Mesenchymal stem cell (in vitro differentiated cells and primary cell): ENCODE measurements around the gene MDM2.

Source experiments
- DNase-seq: peaks from one replicate; pipeline ENCODE4 v3.0.0-alpha.2; 2013
- H2AFZ ChIP-seq: one replicate; pipeline ENCODE4 v1.6.1; 2013; ENCODE audit warnings: low read depth, mild to moderate bottlenecking, control low read depth, inconsistent platforms, low read length, moderate library complexity
- H2AK5ac ChIP-seq: 2 replicates; pipeline ENCODE4 v1.6.1; 2013; ENCODE audit warnings: low read length, moderate library complexity, mild to moderate bottlenecking, inconsistent platforms; ENCODE audit not compliant: severe bottlenecking
- H2BK120ac ChIP-seq: one replicate; pipeline ENCODE4 v1.6.1; 2013; ENCODE audit warnings: low read depth, mild to moderate bottlenecking, inconsistent platforms, low read length, moderate library complexity
- H2BK12ac ChIP-seq, 2 experiments: one replicate each; pipeline ENCODE4 v1.6.1; 2013; ENCODE audit warnings: inconsistent platforms in 2 of 2, low read length in 2 of 2, mild to moderate bottlenecking in 2 of 2, moderate library complexity in 2 of 2, control low read depth in 1 of 2
- H2BK15ac ChIP-seq: one replicate; pipeline ENCODE4 v1.6.1; 2013; ENCODE audit warnings: mild to moderate bottlenecking, low read depth, inconsistent platforms; ENCODE audit not compliant: poor library complexity, severe bottlenecking
- H2BK5ac ChIP-seq: 2 replicates; pipeline ENCODE4 v1.6.1; 2013; ENCODE audit warnings: low read depth, mild to moderate bottlenecking, low read length, control low read depth, inconsistent platforms; ENCODE audit not compliant: poor library complexity, severe bottlenecking
- H3K14ac ChIP-seq, 2 experiments: one replicate each; pipeline ENCODE4 v1.6.1; 2013; ENCODE audit warnings: inconsistent platforms in 2 of 2, low read length in 2 of 2, control low read depth in 1 of 2, mild to moderate bottlenecking in 1 of 2, moderate library complexity in 1 of 2
- H3K18ac ChIP-seq, 2 experiments: one replicate each; pipeline ENCODE4 v1.6.1; 2013; ENCODE audit warnings: inconsistent platforms in 2 of 2, low read length in 2 of 2, control low read depth in 1 of 2, low read depth in 1 of 2, mild to moderate bottlenecking in 1 of 2
- H3K23ac ChIP-seq, 2 experiments: one replicate each; pipeline ENCODE4 v1.6.1; 2013; ENCODE audit warnings: inconsistent platforms in 2 of 2, low read length in 2 of 2, mild to moderate bottlenecking in 2 of 2, moderate library complexity in 2 of 2, control low read depth in 1 of 2
- H3K27ac ChIP-seq: 2 replicates; pipeline ENCODE4 v1.5.1; 2013; ENCODE audit warnings: mild to moderate bottlenecking, moderate library complexity, low read length, control low read depth, inconsistent platforms; ENCODE audit not compliant: poor library complexity, severe bottlenecking
- H3K27me3 ChIP-seq, 2 experiments: 2 replicates each; pipeline versions ENCODE4 v1.6.1 to v1.7.0; 2013; ENCODE audit warnings: low read length in 2 of 2, mild to moderate bottlenecking in 2 of 2, moderate library complexity in 2 of 2, control low read depth in 1 of 2, inconsistent platforms in 1 of 2; ENCODE audit not compliant: control insufficient read depth in 1 of 2, insufficient read depth in 1 of 2
- H3K36me3 ChIP-seq, 2 experiments: 2 replicates each; pipeline versions ENCODE4 v1.6.1 to v1.7.0; 2013; ENCODE audit warnings: low read length in 2 of 2, control low read depth in 1 of 2, inconsistent platforms in 1 of 2, low read depth in 1 of 2, mild to moderate bottlenecking in 1 of 2; ENCODE audit not compliant: insufficient read depth in 2 of 2, control insufficient read depth in 1 of 2
- H3K4ac ChIP-seq, 2 experiments: one replicate each; pipeline ENCODE4 v1.6.1; 2013; ENCODE audit warnings: inconsistent platforms in 2 of 2, low read length in 2 of 2, mild to moderate bottlenecking in 2 of 2, moderate library complexity in 2 of 2, control low read depth in 1 of 2, low read depth in 1 of 2
- H3K4me1 ChIP-seq: 2 replicates; pipeline ENCODE4 v1.6.1; 2013; ENCODE audit warnings: low read depth, low read length, control low read depth; ENCODE audit not compliant: control insufficient read depth, insufficient read depth
- H3K4me2 ChIP-seq: 2 replicates; pipeline ENCODE4 v1.6.1; 2013; ENCODE audit warnings: low read length, mild to moderate bottlenecking, inconsistent platforms; ENCODE audit not compliant: poor library complexity, severe bottlenecking
- H3K4me3 ChIP-seq, 2 experiments: 2 replicates each; pipeline versions ENCODE4 v1.5.1 to v1.7.0; 2013; ENCODE audit warnings: low read length in 2 of 2, mild to moderate bottlenecking in 2 of 2, control low read depth in 1 of 2, low read depth in 1 of 2; ENCODE audit not compliant: insufficient read depth in 1 of 2
- H3K79me1 ChIP-seq: replicated peaks from 2 replicates; pipeline ENCODE4 v1.6.1; 2013; ENCODE audit warnings: mild to moderate bottlenecking, control low read depth, low read length, inconsistent platforms; ENCODE audit not compliant: poor library complexity, severe bottlenecking
- H3K9ac ChIP-seq: 2 replicates; pipeline ENCODE4 v1.7.0; 2013; ENCODE audit warnings: mild to moderate bottlenecking, low read length, moderate library complexity
- H3K9me3 ChIP-seq: 2 replicates; pipeline ENCODE4 v1.7.0; 2013; ENCODE audit warnings: mild to moderate bottlenecking, low read length; ENCODE audit not compliant: control insufficient read depth
- H4K8ac ChIP-seq: one replicate; pipeline ENCODE4 v1.6.1; 2013; ENCODE audit warnings: inconsistent platforms, mild to moderate bottlenecking, low read length, moderate library complexity
- H4K91ac ChIP-seq: one replicate; pipeline ENCODE4 v1.6.1; 2013; ENCODE audit warnings: mild to moderate bottlenecking, low read length, inconsistent platforms
- WGBS: methylation state at CpG from one replicate; pipeline ENCODE4 v1.1.7; 2013; ENCODE audit warnings: mixed read lengths; 5-methylcytosine and 5-hydroxymethylcytosine counted together

MDM2 gene

GRCh38 chr12:68873316-68873715, 65.3 kb downstream of the MDM2 start:
- Histone ChIP-seq H3K18ac (no peak overlapping the region), H3K9me3 (peaks cover 4% of the 10 kb centered on the region), H3K14ac (no peak overlapping the region), H2BK12ac (no peak overlapping the region), H2BK5ac (no peak overlapping the region), H3K4me3 (no peak overlapping the region), H2AFZ (no peak overlapping the region), H3K9ac (no peak overlapping the region), H3K23ac (no peak overlapping the region), H3K4ac (no peak overlapping the region), H3K4me1 (no peaks in the 10 kb centered on the region), H2BK120ac (no peak overlapping the region), H3K27me3 (no peaks in the 10 kb centered on the region), H4K8ac (no peak overlapping the region), H3K79me1 (no peaks in the 10 kb centered on the region), H3K27ac (no peak overlapping the region), H3K36me3 (peaks cover 0 to 6% of the 10 kb centered on the region in 2 experiments), H2BK15ac (no peak overlapping the region), H3K4me2 (no peak overlapping the region), H4K91ac (no peak overlapping the region), H2AK5ac (no peak overlapping the region)
- 100% methylated on average over 4 of the region's 4 CpGs for WGBS
- no peak for DNase-seq

GRCh38 chr12:68876461-68876860, 68.5 kb downstream of the MDM2 start:
- H3K27ac ChIP-seq = no peak overlapping the region

GRCh38 chr12:68877583-68877982, 69.6 kb downstream of the MDM2 start:
- no peak overlapping the region for H3K18ac ChIP-seq
- H3K4me3 ChIP-seq = no peak overlapping the region
- H3K4me1 ChIP-seq = no peaks in the 10 kb centered on the region
- H3K27me3 ChIP-seq = no peaks in the 10 kb centered on the region
- H4K8ac ChIP-seq = no peak overlapping the region
- H2AFZ ChIP-seq = no peak overlapping the region
- no peak overlapping the region for H2BK120ac ChIP-seq
- no CpG with 5 or more reads among the region's 4 CpGs for WGBS
- no peak overlapping the region for H3K9ac ChIP-seq
- H3K4me2 ChIP-seq = no peak overlapping the region
- no peak overlapping the region for H2BK5ac ChIP-seq
- H3K4ac ChIP-seq = no peak overlapping the region
- no peak overlapping the region for H3K23ac ChIP-seq
- no peak overlapping the region for H2BK15ac ChIP-seq
- no peak overlapping the region for H2AK5ac ChIP-seq
- peaks cover 4% of the 10 kb centered on the region for H3K9me3 ChIP-seq
- no peak for DNase-seq
- no peak overlapping the region for H3K27ac ChIP-seq
- no peak overlapping the region for H2BK12ac ChIP-seq
- no peak overlapping the region for H3K14ac ChIP-seq
- no peaks in the 10 kb centered on the region for H3K36me3 ChIP-seq
- no peaks in the 10 kb centered on the region for H3K79me1 ChIP-seq
- no peak overlapping the region for H4K91ac ChIP-seq

More at GRCh38 chr12:68876461-68876860, 68.5 kb downstream of the MDM2 start:
- Histone ChIP-seq H3K79me1 (no peaks in the 10 kb centered on the region), H2BK5ac (no peak overlapping the region), H3K9me3 (peaks cover 4% of the 10 kb centered on the region), H4K8ac (no peak overlapping the region), H3K36me3 (no peaks in the 10 kb centered on the region), H3K9ac (no peak overlapping the region), H3K27me3 (no peaks in the 10 kb centered on the region), H2AFZ (no peak overlapping the region), H3K14ac (no peak overlapping the region), H3K4ac (no peak overlapping the region), H3K4me2 (no peak overlapping the region), H3K4me1 (no peaks in the 10 kb centered on the region), H2AK5ac (no peak overlapping the region), H4K91ac (no peak overlapping the region), H3K23ac (no peak overlapping the region), H3K18ac (no peak overlapping the region), H2BK120ac (no peak overlapping the region), H2BK12ac (no peak overlapping the region), H3K4me3 (no peak overlapping the region), H2BK15ac (no peak overlapping the region)
- WGBS = 83% methylated on average over 4 of the region's 4 CpGs
- no peak for DNase-seq

- Histone ChIP-seq H3K27ac (no peak overlapping the region), H3K14ac (no peak overlapping the region), H4K91ac (no peak overlapping the region), H3K27me3 (no peaks in the 10 kb centered on the region), H3K23ac (no peak overlapping the region), H3K4ac (no peak overlapping the region), H4K8ac (no peak overlapping the region), H2BK15ac (no peak overlapping the region), H3K18ac (no peak overlapping the region), H3K4me2 (no peak overlapping the region), H2AK5ac (no peak overlapping the region), H2BK5ac (no peak overlapping the region), H3K9me3 (peaks cover 4% of the 10 kb centered on the region), H3K9ac (no peak overlapping the region), H3K4me1 (no peaks in the 10 kb centered on the region), H2BK12ac (no peak overlapping the region), H2AFZ (no peak overlapping the region), H3K79me1 (no peaks in the 10 kb centered on the region), H2BK120ac (no peak overlapping the region), H3K36me3 (no peaks in the 10 kb centered on the region), H3K4me3 (no peak overlapping the region)
- WGBS = 87% methylated on average over 4 of the region's 4 CpGs
- DNase-seq = no peak
Observed at GRCh38 chr12:68878283-68878682, 70.3 kb downstream of the MDM2 start.
